ENCODE results near the gene FNBP1. TPM values are rescaled to one million over a fixed set of nuclear protein-coding genes. Genes with fewer than 3 reads are reported as not detected.

The FNBP1 gene
- total and polyA plus RNA-seq, 2 of the 8 experiments (the other 6 are each of a cell fraction or from before 2014, with no cell fraction given): 7.2 to 40.9 TPM

GRCh38 chr9:129994882-129995281, 48.1 kb downstream of the FNBP1 start:
- Histone ChIP-seq H3K23me2 (ENCODE audit: low read depth, low read length) (no peaks in the 10 kb centered on the region), H3K27ac (ENCODE audit: low read depth, low read length) (no peak overlapping the region), H2AK5ac (ENCODE audit: low read depth, low read length) (no peak overlapping the region), H3K4me2 (ENCODE audit: insufficient read depth in 1 of 2, low read depth in 2 of 2, low read length in 2 of 2) (no peak overlapping the region), H3K14ac (ENCODE audit: insufficient read length) (no peak overlapping the region), H2BK15ac (ENCODE audit: low read length) (no peak overlapping the region), H3K36me3 (ENCODE audit: control insufficient read depth in 2 of 4, insufficient read depth in 4 of 4, low read length in 3 of 4) (no peaks in the 10 kb centered on the region; a peak in 1 of 8 replicates), H4K91ac (replicated peaks; ENCODE audit: insufficient read length, low read length) (no peak overlapping the region), H3K9ac (replicated peaks in 1 of 4; ENCODE audit: extremely low read depth in 1 of 4, low read depth in 3 of 4, low read length in 3 of 4) (no peak overlapping the region), H3K27me3 (replicated peaks in 1 of 4; ENCODE audit: control insufficient read depth in 3 of 4, extremely low read depth in 1 of 4, insufficient read depth in 3 of 4, low read length in 3 of 4) (no peaks in the 10 kb centered on the region), H3K9me3 (ENCODE audit: insufficient read depth in 2 of 2, low read depth in 1 of 2, low read length in 1 of 2) (no peaks in the 10 kb centered on the region), H3K4me3 (ENCODE audit: extremely low read depth in 1 of 4, insufficient read depth in 2 of 4, low read depth in 3 of 4, low read length in 4 of 4) (no peak overlapping the region), H4K5ac (ENCODE audit: insufficient read length, low read depth, low read length) (no peak overlapping the region), H2BK12ac (ENCODE audit: low read depth, low read length) (no peak overlapping the region), H2BK5ac (ENCODE audit: low read depth, low read length) (no peak overlapping the region), H2BK20ac (ENCODE audit: low read length) (no peak overlapping the region), H3K56ac (replicated peaks; ENCODE audit: insufficient read length, low read depth, low read length) (no peak overlapping the region), H3K79me1 (ENCODE audit: low read depth, low read length) (0 out of 2 replicates have a peak, but pooled peaks cover 2% of the 10 kb centered on the region), H3K79me2 (ENCODE audit: control insufficient read depth in 1 of 2, insufficient read depth in 2 of 2, low read length in 2 of 2) (peaks cover 0 to 3% of the 10 kb centered on the region in 2 experiments; a peak in 1 of 4 replicates), H3K23ac (ENCODE audit: insufficient read length) (no peak overlapping the region), H3K4me1 (replicated peaks in 1 of 4; ENCODE audit: control insufficient read depth in 3 of 4, insufficient read depth in 4 of 4, low read length in 3 of 4) (no peaks in the 10 kb centered on the region), H2AFZ (ENCODE audit: low read length) (no peak overlapping the region), H3K18ac (ENCODE audit: extremely low read depth, low read length) (no peak overlapping the region), H3K4ac (replicated peaks; ENCODE audit: insufficient read length, low read depth, low read length) (no peak overlapping the region), H2BK120ac (replicated peaks; ENCODE audit: low read depth, low read length) (no peak overlapping the region), H4K20me1 (replicated peaks in 1 of 2; ENCODE audit: control insufficient read depth in 1 of 2, insufficient read depth in 2 of 2, low read length in 2 of 2) (no peaks in the 10 kb centered on the region), H4K8ac (ENCODE audit: extremely low read depth, insufficient read depth, low read length) (no peak overlapping the region)
- ChIA-PET POLR2A (ENCODE audit: partially characterized antibody) (no interaction called here), CTCF (ENCODE audit: partially characterized antibody) (no interaction called here)
- TF ChIP-seq KDM1A (IDR thresholded peaks at IDR 0.05; ENCODE audit: borderline replicate concordance, low read length) (no peak), CHD2 (IDR thresholded peaks at IDR 0.05; ENCODE audit: low read length) (no peak), SP4 (IDR thresholded peaks at IDR 0.05; ENCODE audit: low read length) (no peak), TCF12 (IDR thresholded peaks at IDR 0.05; ENCODE audit: low read depth, low read length) (no peak)
- DNase-seq (ENCODE audit: low read depth in 1 of 2, low spot score in 2 of 2): no peak
- WGBS, 2 experiments (ENCODE audit: extremely low coverage in 1 of 2, insufficient coverage in 1 of 2, insufficient read length in 1 of 2, insufficient replicate concordance in 2 of 2, low coverage in 1 of 2, low lambda C conversion rate in 2 of 2, missing lambda C conversion rate in 1 of 2): 97% methylated on average over 3 of the region's 3 CpGs; no CpG with 5 or more reads in 1 of the 2 experiments
- FAIRE-seq: no peak
